GM18909 (cell line): ENCODE results near the gene FUT6.

ENCODE experiments used
- ATAC-seq: cut with Tn5 transposase; IDR thresholded peaks from one replicate; pipeline ENCODE4 v1.9.1; 2021; ENCODE audit warnings: mild to moderate bottlenecking; ENCODE audit not compliant: unreplicated experiment, poor library complexity

FUT6 gene

DNA sequence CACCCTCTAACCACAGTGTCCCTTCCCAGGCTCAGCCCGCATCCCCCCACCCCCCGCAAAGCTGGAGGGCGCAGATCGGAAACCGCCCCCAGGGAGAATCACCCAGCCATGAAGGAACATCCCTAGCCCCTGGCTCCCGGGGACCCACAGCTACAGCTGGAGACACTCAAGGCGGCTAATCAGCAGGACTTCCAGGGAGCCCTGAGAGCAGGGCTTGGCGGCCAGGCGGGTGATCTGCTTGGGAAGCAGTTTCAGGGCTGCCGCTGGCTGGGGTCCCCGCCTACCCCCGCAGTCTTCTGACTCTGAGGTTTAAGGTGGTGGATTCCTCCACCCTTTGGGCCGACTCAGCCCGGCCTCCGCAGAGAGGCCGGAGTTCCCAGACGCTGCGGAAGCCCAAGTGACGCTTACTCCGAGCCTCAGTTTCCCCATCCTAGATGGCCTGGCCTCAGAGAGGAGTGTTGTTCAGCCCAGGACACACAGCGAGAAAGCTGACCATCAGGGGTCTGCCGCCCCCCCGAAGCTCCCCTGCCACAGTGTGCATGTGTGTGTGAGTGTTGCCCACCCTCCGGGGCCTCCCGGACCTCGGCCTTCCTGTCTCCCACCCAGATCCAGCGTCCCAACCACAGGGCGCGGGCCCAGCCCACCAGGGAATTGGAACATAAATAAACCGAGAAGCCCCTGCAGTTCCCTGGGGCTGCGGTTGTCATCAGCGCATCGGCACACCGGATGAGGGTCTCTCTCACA lies 9.8 kb downstream of the FUT6 start:
- ATAC-seq = no peak

DNA sequence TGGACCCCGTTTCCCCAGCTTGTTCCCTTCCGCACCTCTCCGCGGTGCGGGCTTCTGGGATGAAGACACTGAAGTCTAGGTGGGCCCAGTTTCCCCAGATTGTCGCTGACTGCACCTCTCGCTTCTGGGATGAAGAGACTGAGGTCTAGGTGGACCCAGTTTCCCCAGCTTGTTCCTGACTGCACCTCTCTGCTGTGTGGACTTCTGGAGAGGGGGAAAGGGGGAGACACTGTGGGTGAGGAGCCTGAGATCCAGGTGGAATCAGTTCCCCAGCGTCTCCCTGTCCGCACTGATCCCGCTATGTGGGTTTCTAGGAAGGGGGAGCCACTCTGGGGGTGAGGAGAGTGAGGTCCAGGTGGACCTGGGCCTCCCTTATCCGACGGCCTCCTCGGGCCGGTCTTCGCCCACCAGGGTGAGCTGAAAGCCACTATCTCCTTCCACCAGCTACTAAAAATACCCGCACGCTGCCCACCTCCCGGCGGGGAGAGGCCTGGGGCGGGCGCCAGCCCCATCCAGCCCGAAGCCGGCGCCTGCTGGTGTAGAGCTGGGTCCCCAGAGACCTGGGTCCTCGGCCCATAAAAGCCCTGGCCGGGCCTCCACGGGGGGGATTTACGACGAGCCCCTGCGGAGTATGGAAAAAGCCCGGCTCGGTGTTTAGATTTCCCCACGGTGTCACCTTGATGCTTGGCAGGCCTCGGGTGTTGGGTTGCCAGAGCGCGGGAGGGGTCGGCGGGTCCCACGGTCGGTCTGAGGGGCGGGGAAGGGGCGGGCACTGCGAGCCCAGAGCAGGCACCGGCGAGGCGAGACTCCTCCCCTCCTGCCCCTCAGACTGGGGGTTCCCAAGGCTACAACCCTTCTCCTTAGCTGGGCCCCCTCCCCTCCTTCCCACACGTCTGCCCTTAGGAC lies 10.6 kb downstream of the FUT6 start:
- no peak for ATAC-seq

DNA sequence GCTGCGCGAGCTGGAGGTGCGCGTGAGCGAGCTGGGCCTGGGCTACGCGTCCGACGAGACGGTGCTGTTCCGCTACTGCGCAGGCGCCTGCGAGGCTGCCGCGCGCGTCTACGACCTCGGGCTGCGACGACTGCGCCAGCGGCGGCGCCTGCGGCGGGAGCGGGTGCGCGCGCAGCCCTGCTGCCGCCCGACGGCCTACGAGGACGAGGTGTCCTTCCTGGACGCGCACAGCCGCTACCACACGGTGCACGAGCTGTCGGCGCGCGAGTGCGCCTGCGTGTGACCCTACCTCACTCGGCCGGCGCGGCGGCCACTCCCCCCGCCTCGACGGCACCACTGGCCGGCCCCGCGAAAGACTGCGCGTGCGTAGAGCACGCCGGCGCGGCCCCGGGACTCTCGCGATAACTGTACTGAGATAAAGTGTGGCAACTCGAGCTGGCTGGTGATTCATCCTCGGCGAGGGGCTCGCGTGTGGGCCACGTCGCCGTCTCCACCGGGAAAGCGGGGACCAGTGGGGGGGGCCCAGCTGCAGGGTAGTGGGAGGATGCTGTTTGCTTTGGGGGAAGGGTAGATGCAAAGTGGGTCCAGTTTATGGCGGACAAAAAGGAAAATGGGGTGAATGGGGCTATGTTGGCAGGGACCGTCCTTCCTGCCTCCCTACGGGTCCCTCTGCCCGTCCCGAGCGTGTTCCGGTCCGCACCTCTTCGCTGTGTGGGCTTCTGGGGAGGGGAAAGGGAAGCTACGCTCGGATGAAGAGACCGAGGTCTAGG lies 11.4 kb downstream of the FUT6 start:
- peak; percentile 75 for ATAC-seq

DNA sequence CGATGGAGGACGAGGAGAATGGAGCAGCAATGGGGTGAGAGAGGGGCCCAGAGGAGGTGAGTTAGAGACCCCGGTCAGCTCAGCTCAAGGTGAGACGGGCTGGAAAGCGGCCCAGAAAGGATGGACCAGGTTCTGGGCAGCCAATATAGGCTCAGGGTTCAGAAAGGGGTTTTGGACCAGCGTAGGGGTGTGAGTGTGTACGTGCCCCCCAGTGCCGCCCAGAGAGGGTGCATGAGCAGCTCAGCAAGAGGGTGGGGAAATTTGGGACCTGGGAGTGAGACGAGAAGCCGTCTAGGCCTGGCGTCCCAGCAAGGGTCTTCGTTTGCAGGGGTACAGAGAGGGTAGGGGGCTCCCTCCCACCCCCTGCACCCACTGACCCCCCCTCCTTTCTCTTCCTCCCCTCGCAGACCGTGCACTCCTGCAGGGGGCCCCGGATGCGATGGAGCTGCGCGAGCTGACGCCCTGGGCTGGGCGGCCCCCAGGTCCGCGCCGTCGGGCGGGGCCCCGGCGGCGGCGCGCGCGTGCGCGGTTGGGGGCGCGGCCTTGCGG lies 12.1 kb downstream of the FUT6 start:
- ATAC-seq = no peak

DNA sequence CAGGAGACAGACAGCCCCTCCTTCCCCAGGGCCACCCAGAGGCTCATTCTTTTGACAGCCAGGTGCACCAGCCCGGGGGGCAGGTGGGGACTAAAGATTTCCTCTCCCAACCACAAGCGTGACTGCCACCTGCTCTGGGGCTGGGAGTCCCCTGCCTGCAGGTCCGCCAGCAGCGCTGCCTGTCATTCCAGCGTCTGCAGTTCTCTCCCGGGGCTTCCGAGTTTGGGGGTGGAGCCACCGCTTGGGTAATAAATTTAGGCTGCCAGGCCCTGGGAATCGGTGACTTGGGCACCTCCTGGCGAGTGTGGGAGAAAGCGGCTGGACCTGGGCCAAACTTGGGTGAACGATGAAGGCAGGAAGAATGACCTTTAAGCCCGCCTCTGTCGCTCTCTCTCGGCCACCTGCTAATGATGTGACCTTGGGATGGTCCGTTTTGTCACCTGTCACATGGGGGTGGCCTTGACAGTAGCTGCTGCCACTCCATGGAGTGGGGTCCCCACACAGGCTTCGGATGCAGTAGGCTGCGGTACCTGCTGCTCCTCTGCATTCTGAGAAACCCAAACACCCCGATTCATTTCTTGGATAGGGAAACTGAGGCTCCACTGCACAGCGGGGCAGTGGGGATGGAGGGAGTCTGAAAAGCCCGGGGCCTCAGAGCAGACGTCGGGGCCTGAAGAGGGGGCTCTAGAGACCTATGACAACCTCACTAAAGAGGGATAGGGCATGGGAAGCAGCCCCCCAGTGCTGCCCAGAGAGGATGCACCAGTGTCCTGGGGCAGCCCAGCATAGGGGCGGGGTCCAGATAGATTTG lies 12.8 kb downstream of the FUT6 start:
- ATAC-seq = no peak

DNA sequence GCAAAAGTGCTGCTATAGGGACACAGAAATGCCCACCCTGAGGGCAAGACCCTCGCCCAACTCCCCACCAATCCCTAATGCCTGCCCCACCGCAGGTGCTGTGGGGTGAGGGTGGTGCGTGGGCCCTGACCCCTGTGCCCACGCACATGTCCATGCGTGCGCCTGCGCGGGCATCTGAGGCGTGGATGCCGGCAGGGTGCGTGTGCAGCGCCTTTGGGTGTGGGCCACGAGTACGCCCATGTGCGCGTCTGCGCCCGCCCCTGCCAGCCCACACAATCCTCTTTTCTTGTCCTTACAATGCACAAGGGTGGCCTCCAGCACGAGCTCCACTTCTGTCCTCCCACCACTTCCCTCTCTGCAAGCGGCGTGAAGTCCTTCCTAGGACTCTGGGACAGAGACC lies 14.3 kb downstream of the FUT6 start:
- ATAC-seq = no peak

DNA sequence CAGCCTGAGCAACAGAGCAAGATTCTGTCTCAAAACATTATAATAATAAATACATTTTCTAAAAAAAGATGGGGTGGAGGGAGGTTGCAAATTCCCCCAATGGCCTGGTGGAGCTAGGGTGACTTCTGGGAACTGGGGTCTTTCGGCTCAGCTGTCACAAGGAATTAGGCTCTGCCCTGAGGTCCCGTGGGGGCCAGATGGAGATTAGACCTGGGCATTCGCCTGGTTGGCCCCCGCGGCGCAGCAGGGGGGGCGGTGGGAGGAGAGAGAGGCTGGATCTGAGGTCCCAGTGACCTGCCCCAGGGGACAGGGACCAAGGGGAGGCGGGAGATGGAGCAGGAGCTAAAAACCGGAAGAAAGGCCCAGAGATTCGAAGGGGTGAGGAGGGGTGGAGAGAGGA lies 14.8 kb downstream of the FUT6 start:
- no peak for ATAC-seq

DNA sequence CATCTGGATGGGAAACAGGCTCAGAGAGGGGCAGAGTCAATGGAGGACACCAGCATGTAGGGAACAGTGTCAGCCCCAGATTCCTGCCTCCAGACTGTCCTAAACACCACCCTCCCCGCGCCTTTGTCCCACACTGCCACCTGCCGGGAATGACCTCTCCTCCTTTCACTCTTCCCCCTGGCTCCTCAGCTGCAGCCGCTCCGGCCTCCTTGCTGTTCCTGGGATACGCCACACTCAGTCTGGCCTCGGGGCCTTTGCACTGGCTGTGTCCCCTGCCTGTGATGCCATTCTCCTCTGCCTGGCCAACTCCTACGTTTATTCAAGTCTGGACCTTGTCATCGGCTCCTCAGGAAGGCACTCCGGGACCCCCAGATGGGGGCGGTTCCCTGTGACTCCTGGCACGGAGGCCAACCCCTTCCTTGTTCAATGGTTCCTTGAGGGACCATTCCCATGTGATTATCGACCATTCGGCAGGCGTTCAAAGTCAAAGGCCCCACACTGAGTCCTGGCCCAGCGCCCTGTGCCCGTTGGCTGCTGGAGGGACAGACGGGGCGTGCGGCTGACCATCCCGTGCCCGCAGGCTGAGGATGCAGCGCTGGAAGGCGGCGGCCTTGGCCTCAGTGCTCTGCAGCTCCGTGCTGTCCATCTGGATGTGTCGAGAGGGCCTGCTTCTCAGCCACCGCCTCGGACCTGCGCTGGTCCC lies 15.8 kb downstream of the FUT6 start:
- no peak for ATAC-seq

DNA sequence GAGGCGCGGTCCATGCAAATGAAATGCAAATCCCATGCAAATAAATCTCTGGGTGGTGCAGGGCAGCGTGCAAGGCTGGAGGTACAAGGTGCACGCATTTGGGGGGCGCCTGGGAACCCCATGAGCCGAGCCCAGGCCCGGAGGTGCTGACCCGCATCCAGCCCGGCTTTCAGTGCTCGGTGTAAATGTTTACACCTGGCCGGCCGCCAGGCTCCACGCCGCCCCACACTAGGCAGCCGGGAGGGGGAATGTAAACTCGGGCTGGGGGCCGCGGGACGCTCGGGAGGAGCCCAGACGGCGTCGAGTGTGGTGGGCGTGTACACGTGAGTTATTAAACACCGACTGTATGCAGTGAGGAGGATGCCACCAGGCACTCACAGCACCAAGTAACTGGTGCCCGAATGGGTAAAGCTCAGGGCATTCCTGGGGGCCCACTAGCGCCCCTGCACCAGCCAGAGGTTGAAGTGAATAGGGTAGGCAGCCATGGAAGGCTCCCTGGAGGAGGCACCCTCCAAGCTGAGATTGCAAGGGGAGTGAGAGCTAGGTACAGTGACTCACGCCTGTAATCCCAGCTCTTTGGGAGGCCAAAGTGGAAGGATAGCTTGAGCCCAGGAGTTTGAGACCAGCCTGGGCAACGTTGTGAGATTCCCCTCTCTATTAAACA lies 17.2 kb downstream of the FUT6 start:
- no peak for ATAC-seq

DNA sequence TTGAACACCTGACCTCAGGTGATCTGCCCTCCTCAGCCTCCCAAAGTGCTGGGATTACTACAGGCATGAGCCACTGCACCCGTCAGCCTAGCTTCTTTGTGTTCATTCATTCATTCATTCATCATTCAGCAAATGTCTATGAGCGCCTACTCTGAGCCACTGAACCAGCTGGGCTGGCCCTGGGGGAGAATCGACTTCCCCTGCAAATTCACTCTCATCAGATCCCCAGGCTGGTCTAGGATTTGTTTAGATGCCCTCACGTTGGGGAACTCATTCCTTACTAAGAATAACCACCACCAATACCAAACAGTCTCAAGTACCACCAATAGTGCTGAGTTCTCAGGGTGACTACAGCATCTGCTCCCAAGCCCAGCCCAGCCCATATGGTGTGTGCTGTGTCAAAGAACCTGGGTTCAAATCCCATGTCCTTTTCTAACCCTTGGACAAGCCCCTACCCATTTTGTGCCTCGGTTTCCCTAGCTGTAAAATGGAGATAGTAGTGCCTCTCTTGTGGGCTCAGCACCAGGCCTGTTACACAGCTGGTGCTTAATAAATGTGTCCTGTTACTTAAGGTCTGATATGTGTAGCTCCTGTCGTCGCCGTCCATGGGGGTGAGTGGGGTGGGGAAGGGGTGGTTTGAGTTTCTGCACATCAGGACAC lies 17.9 kb downstream of the FUT6 start:
- no peak for ATAC-seq

DNA sequence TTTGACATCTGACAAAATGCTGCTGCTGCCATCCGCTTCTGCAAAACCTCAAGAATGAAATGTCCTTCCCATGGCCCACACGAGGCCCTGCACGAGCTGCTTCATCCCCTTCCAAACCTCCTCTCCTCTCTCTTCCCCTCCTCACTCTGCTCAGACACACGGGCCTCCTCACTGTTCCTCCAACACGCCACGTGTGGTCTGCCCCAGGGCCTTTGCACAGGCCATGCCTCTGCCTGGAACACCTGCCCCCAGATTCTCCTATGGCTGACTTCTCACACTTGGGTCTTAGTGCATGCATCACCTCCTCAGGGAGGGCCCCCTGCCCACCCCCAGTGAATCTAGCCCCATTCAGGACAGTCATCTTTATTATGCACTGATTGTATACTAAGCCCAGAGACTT lies 18.7 kb downstream of the FUT6 start:
- ATAC-seq = no peak

DNA sequence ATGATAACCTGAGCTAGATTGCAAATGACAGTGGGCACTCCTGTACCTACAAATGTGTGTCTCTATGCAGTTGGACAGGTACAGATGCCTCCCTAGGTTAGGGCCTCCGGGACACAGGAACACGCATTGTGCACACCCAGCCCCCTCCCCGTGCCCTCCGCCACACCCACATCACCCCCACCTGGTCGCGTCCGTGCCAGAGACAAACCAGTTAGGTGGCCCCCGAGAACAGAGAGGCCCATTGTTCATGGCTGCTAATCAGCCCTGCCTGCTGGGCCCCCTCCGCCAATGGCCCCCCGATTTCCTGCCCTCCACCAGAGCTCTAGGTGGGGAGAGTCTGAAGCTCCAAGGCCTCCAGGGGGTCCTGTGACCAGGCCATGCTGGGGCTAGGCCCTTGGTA lies 20.9 kb downstream of the FUT6 start:
- no peak for ATAC-seq

DNA sequence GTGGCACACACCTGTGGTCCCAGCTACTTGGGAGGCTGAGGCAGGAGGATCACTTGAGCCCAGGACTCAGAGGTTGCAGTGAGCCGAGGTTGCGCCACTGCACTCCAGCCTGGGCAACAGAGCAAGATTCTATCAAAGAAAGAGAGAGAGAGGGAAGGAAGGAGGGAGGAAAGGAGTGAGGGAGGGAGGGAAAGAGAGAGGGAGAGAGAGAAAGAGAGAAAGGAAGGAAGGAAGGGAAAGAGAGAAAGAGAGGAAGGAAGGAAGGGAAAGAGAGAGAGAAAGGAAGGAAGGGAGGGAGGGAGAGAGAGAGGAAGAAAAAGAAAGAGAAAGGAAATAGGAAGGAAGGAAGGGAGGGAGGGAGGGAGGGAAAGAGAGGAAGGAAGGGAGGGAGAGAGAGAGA lies 22.3 kb downstream of the FUT6 start:
- no peak for ATAC-seq

DNA sequence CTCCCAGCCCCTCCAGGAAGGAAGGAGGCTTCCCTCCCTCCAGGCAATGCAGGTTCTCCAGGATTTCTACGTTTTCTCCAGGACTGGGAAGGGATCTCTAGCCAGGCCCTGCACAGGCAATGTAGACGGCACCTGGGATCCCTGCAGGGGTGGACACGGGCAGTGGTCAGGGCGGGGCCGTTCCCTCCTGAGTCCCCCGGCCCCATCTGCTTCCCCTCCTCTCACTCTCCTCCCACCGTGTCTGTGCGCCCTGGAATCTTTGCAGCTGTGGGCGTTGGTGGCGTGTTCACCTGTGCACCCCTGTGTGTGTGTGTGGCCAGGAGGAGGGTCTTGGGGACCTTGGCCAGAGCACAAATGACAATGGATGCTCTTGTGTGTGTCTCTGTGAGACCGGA lies 24.7 kb downstream of the FUT6 start:
- no peak for ATAC-seq

DNA sequence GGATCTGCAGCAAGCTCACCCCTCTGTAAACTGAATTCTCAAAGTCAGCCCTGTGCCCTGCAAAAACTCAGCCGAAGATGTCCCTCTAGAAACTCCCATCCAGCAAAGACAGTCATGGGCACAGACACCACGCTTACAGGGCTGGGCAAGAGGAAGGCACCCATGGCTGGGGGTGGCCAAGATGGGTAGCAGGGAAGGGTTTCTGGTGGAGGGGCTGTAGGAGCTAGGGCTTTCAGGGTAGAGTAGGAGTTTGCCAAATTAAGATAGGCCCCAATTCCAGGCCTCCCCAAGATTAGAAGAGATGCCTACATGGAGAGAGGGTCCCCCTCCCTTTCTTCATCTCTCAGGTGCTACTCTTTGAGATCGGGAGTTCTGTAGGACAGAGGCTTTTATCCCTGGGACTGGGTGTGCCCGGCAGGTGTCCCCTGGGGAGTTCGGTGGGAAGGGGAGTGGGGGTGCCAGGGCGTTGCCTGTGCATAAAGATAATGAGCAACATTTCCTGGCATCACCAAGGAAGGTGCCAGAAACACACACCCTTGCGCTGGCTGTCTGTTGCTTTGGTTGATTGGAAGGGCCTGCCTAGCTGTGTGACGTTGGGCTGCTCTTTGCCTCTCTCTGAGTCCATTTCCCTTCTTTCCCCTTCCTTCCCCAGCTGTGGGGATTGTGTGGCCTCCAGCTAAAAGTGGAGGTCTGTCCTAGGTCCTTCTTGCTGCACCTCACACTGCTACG lies 25.2 kb downstream of the FUT6 start:
- no peak for ATAC-seq

DNA sequence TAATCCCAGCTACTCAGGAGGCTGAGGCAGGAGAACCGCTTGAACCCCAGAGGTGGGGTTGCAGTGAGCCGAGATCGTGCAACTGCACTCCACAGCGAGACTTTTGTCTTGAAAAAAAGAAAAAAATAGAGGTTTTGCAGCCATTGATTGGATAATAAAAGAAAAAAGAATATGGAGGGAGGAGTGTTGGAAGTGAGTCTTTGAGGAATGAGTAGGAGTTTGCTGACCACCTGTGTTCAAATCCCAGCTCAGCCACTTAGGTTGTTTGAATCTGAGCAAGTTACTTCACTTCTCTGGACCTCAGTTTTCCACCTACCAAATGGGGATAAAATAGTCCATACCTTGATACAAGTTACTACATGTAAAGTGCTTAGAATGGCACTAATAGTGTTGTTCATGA lies 28.4 kb downstream of the FUT6 start:
- no peak for ATAC-seq

DNA sequence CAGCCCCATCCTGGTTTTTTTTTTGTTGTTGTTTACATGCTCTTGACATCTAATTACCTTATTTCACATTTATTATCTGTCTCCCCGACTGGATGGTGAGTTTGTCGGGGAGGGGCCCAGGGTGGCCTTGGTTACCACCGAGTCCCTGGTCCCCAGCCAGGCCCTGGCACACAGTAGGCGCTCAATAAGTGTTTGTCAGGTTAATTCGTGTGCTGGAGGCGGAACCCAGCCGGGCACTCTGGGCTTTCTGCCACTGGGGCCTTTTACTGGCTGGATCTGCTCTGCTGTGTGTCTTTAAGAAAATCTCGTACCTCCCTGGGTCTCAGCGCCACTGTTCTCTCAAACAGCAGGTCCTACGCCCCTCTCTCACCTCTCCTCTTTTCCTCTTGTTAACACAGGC lies 30.0 kb downstream of the FUT6 start:
- no peak for ATAC-seq

DNA sequence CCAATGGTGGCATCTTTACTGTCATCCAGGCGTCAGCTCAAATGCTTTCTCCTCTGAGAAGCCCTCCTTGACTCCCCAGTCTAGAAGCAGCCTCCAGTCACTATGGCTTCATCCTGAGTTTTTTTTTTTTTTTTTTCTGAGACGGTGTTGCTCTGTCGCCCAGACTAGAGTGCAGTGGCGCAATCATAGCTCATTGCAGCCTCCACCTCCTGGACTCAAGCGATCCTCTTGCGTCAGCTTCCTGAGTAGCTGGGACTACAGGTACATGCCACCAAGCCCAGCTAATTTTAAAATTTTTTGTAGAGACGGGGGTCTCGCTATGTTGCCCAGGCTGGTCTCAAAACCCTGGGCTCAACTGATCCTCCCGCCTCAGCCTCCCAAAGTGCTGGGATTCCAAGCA lies 30.4 kb downstream of the FUT6 start:
- ATAC-seq = no peak
